HG03378 (cell line): ENCODE results near the gene CR1L.
"Not testable (repeated sequence)": the region's sequence is repeated elsewhere in the genome, so short reads cannot be mapped to it uniquely, and the experiment has no call there.

Experiments
- ATAC-seq: cut with Tn5 transposase; IDR thresholded peaks from one replicate; pipeline ENCODE4 v1.9.1; 2021; ENCODE audit warnings: mild to moderate bottlenecking, moderate library complexity; ENCODE audit not compliant: unreplicated experiment

The CR1L gene

DNA sequence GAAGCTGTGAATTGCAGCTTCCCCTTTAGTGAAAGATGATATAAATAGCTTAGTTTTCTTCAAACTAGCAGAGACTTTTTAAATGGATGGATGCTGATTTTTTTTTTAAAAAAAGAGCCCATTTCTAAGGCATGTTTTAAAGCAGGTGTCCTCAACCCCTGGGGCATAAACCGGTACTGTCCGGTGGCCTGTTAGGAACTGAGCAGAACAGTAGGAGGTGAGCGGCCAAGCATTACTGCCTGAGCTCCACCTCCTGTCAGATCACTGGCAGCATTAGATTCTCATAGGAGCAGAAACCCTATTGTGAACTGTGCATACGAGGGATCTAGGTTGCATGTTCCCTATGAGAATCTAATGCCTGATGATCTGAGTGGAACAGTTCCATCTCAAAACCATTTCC is 31.2 kb downstream of the CR1L start:
- ATAC-seq = no peak

DNA sequence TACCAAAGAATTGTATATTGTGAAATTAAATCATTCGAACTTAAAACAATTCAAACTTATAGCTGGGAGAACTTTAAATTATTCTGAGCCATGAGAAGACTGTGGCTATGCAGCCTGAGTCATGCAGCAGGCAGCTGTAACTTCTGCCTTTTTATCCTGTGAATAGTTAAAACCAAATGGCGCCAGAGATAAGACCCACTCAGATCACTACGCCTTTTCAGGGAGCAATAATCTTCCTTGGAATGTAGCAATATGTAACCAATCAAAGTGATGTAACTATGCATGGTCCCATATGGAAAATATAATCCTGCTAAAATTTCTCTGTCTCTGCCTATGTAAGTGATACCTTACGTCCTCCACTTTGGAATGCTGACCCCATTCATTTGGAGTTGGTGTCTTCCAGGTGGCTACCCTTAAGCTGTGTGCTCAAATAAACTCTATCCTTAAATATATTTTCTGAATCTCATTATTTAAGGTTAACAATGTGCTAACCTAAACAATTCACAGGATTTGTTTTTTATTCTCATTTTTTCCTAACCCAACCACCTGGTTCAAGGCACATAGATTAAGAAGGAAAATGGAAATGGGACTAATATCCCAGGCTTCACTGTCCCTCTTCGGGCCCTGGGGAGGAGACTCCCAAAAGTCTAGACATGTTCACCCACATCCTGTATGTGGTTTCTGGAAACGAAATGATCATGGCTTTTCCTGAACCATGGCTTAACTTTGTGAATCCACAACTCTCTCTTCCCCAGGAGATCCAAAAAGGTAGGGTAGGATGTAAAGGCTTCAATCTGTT is 35.9 kb downstream of the CR1L start:
- not testable (repeated sequence) for ATAC-seq

DNA sequence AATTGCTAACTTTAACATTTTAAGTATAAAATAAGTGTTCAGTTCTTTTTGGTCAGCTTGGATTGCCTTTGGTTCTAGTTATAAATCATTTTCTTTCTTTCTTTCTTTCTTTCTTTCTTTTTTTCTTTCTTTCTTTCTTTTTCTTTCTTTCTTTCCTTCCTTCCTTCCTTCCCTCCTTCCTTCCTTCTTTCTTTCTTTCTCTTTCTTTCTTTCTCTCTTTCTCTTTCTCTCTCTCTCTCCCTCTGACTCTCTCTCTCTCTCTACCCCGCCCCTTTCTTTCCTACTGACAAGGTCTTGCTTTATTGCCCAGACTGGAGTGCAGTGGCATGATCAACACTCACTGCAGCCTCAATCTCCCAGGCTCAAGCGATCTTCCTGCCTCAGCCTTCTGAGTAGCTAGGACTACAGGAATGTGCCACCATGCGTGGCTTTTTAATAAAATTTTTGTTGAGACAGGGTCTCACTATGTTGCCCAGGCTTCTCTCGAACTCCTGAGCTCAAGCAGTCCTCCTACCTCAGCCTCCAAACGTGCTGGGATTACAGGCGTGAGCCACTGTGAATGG is 38.0 kb downstream of the CR1L start:
- ATAC-seq = not testable (repeated sequence)

DNA sequence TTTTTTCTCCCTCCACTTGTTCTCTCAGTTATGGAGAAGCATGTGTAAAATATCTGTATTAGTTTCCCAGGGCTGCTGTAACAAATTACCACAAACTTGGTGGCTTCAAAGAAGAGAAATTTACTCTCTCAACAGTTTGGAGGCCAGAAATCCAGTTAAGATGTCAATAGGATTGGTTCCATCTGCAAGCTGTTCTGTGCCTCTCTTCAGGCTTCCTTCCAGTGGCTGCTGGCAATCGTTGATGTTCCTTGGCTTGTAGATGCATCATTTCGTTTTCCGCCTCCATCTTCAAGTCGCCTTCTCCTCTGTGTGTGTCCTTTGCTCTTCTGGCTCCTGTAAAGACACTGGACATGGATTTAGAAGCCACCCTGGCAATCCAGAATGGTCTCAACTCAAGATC is 45.6 kb downstream of the CR1L start:
- not testable (repeated sequence) for ATAC-seq

DNA sequence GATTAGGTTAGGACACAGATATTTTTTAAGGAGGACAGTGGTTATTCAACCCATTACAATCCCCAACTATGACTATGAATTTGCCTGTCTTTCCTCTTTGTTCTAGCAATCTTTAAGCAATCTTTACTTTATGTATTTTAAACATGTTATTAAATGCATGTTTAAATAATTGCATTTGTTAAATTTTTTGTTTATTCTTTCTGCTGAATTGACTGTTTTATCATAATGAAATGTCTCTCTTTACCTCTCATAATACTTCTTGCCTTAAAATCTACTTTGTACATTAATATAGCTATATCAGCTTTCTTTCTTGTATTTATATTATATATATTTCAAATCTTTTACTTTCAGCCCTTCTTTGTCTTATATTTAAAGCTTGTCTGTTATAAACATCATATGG is 46.1 kb downstream of the CR1L start:
- ATAC-seq = no peak

- ATAC-seq = no peak
Observed at GRCh38 chr1:207691841-207692240, 46.9 kb downstream of the CR1L start.

GRCh38 chr1:207692291-207692690 is 47.4 kb downstream of the CR1L start:
- ATAC-seq = not testable (repeated sequence)

DNA sequence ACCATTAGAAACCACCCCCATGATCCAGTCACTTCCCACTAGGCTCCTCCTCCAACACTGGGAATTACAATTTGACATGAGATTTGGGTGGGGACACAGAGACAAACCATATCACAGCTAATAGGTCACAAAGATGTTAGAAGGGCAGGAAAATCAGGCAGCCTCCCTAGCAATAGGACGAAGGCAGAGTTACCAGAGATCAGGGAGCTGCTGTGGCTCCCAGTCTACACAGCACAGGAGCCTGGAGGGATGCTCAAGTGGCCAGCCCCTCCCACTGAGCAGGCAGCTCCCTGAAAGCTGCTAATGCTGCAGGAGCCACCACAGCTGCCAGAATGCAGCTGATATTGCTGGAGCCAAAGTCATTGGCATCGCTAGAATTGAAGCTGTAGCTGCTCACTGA is 51.0 kb downstream of the CR1L start:
- ATAC-seq = no peak

DNA sequence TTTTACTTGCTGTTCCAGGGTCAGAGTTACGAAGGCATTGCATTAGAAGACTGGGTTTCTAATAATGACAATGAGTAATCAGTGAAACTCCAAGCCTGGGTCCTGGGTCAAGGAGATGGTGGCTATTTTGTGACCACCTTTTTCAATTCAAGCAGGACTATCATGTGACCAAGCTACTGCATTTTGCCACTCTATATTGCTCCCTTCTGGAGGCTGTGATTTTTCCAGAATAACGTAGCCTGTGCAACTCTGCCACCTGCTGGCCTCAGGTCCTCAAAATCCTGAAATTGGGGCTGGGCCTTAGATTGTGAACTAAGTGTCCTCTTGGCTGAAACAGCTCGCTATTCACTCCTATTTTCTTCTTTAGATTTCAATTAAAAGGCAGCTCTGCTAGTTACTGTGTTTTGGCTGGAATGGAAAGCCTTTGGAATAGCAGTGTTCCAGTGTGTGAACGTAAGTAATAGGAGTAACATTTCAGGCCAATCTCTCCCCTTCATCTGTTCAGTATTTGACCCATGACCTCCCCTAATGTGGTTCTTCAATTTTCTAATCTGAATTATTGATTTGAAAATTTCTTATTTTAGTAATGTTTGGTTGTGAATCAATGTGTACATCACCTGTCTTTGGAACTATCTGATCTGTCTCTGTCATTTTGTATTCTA is 54.0 kb downstream of the CR1L start:
- ATAC-seq = no peak

DNA sequence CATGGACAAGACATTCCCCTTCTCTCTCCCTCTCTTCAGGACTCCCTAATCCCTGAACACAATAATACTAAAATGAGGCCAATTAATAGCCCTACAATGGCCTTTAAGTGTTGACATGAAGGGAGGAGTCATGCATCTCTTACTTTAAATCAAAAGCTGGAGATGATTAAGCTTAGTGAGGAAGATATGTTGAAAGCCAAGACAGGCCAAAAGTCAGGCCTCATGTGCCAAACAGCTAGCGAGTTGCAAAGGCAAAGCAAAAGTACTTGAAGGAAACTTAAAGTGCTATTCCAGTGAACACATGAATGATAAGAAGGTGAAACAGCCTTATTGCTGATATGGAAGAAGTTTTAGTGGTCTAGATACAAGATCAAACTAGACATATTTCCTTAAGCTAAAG is 57.4 kb downstream of the CR1L start:
- ATAC-seq = no peak

DNA sequence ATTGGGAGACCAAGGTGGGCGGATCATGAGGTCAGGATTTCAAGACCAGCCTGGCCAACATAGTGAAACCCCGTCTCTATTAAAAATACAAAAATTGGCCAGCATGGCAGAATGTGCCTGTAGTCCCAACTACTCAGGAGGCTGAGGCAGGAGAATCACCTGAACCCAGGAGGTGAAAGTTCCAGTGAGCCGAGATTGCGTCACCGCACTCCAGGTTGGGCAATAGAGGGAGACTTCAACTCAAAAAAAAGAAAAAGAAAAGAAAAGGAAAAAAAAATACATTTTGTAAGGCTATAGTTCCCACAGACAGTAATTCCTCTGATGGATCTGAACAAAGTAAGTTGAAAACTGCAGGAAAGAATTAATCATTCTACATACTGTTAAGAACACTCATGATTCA is 58.8 kb downstream of the CR1L start:
- no peak for ATAC-seq

- not testable (repeated sequence) for ATAC-seq
Observed at GRCh38 chr1:207708004-207708403, 63.1 kb downstream of the CR1L start.

DNA sequence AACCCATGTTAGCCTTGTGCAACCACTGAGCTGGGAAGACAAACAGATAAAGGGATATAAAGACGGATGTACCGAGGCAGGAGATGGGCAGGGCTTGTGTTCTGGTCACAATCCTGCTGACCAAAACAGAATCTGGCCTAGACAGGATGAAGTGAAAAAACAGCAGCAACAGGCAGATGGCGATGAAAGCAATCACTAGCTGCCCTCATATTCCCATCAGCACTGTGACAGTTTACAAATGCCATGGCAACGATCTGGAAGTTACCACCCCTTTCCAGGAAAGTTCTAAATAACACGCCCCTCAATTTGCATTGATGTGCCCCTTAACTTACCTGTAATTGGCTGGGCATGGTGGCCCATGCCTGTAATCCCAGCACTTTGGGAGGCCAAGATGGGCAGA is 66.4 kb downstream of the CR1L start:
- ATAC-seq = no peak

DNA sequence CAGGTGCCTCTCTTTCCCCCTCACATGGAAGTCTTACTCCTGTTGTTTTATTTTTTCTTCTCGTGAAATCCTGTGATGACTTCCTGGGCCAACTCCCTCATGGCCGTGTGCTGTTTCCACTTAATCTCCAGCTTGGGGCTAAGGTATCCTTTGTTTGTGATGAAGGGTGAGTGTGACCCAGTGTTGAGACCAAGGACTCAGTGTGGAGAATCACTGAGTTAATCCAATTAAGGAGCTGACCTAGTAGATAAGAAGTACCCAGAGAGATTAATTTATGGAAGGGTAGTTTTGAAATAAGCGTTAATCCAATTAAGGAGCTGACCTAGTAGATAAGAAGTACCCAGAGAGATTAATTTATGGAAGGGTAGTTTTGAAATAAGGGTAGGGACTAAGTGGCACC is 67.8 kb downstream of the CR1L start:
- ATAC-seq = not testable (repeated sequence)

- no peak for ATAC-seq
Observed at GRCh38 chr1:207713529-207713928, 68.6 kb downstream of the CR1L start.

DNA sequence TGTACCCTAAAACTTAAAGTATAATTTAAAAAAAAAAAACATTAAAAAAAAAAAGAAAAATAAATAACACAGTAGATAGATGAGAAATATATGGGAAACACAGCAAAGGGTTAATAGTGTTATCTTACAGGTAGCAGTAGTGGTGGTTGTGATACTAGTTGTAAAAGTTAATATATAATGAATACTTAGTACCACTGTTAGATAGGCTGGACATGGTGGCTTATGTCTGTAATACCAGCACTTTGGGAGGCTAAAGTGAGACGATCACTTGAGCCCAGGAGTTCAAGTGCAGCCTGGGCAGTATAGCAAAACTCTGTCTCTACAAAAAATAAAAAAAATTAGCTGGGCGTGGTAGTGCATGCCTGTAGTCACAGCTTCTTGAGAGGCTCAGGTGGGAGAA is 74.3 kb downstream of the CR1L start:
- ATAC-seq = no peak

- ATAC-seq = not testable (repeated sequence)
Observed at GRCh38 chr1:207728200-207728858, 83.4 kb downstream of the CR1L start.

GRCh38 chr1:207737503-207738157 is 92.7 kb downstream of the CR1L start:
- ATAC-seq = not testable (repeated sequence)

GRCh38 chr1:207738158-207738659 is 93.3 kb downstream of the CR1L start:
- ATAC-seq = not testable (repeated sequence)

DNA sequence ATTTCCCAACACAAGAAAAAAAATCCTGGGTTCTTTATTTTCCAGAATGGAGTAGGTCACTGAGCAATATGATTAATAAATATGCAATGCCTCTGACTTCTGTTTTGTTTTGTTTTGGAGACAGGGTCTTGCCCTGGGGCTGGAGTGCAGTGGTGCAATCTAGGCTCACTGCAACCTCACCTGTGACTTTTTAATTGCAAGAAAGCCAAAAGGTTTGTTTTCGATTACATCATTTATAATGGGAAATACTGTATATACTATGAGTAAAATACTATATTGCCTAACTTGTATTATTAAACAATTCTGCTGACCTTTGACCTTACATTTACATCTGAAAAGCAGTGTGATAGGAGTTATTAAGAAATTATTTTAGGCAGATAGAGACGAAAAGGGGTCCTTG is 95.3 kb downstream of the CR1L start:
- ATAC-seq = no peak
